ENCODE data around the gene STAC.

DNA sequence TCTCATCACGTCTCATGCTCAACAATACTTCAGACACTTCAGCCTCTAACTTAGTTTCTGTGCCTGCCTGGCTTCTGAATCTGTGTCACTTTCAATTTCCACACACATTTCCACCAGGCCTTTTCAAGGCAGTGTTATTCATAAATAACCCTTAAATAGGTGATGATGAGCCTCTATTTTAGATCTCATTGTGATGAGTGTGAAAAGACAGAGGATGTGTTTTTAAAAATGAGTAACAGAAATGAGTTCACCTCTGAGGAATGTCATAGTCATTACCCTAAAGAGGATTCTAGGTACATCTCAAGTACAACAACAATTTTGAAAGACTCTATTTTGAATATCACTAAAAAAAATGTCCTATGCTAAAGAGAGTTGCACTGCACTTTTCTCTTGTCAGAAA, 64.6 kb downstream of the STAC start:
- TF ChIP-seq PML (IDR thresholded peaks at IDR 0.05; ENCODE audit: low read length) = no peak
- TF ChIP-seq, protein P1, sequence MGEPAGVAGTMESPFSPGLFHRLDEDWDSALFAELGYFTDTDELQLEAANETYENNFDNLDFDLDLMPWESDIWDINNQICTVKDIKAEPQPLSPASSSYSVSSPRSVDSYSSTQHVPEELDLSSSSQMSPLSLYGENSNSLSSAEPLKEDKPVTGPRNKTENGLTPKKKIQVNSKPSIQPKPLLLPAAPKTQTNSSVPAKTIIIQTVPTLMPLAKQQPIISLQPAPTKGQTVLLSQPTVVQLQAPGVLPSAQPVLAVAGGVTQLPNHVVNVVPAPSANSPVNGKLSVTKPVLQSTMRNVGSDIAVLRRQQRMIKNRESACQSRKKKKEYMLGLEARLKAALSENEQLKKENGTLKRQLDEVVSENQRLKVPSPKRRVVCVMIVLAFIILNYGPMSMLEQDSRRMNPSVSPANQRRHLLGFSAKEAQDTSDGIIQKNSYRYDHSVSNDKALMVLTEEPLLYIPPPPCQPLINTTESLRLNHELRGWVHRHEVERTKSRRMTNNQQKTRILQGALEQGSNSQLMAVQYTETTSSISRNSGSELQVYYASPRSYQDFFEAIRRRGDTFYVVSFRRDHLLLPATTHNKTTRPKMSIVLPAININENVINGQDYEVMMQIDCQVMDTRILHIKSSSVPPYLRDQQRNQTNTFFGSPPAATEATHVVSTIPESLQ (CRISPR knock-in tag; IDR thresholded peaks at IDR 0.05) = no peak
- TF ChIP-seq, protein P2, sequence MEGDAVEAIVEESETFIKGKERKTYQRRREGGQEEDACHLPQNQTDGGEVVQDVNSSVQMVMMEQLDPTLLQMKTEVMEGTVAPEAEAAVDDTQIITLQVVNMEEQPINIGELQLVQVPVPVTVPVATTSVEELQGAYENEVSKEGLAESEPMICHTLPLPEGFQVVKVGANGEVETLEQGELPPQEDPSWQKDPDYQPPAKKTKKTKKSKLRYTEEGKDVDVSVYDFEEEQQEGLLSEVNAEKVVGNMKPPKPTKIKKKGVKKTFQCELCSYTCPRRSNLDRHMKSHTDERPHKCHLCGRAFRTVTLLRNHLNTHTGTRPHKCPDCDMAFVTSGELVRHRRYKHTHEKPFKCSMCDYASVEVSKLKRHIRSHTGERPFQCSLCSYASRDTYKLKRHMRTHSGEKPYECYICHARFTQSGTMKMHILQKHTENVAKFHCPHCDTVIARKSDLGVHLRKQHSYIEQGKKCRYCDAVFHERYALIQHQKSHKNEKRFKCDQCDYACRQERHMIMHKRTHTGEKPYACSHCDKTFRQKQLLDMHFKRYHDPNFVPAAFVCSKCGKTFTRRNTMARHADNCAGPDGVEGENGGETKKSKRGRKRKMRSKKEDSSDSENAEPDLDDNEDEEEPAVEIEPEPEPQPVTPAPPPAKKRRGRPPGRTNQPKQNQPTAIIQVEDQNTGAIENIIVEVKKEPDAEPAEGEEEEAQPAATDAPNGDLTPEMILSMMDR (IDR thresholded peaks at IDR 0.05 in 2 of 3, conservative IDR thresholded peaks at IDR 0.05 in 1 of 3; ENCODE audit: insufficient read depth in 2 of 3, low read depth in 1 of 3, low read length in 3 of 3) = no peak

Measured in K562 (cell line).